ENCODE data around the gene TENT4A.

Gene TENT4A

DNA sequence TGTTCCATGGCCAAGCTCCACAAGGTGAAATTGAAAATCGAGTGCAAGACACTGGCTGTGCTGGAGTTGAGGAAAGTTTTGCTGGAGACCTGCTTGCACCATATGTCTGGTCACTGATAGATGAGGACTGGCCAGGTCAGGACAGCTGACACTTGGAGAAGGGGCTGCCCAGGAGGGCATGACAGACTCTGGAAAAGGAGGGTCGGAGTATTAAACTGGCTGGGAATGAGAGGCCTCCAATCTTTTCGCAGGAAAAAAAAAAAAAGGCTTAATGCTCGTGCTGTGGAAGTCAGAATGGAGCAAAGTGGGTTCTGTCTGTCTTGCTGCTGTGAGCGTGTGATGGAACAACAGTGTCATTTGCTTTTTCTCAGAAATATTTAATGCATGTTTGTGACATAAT lies 5.5 kb downstream of the TENT4A start:
- no peak for ATAC-seq

DNA sequence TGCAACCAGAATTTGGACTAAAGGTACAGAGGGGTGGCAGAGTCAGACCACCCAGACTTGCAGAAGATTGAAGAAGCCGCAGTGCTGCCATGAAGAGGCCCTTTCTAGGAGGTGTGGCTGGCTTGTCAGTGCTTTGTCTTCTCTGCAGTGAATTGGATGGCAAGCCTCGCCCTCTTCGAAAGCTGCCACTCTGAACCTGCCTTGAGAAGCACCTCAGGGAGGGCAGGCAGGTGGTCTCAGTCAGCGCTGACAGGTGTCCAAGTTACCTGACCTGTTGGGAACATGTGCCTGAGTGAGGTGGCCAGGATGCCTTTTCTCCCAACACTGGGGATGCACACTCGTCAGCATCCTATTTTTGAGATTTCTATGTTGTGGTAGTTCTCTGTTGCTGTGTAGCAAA lies 6.2 kb downstream of the TENT4A start:
- ATAC-seq, result no peak

DNA sequence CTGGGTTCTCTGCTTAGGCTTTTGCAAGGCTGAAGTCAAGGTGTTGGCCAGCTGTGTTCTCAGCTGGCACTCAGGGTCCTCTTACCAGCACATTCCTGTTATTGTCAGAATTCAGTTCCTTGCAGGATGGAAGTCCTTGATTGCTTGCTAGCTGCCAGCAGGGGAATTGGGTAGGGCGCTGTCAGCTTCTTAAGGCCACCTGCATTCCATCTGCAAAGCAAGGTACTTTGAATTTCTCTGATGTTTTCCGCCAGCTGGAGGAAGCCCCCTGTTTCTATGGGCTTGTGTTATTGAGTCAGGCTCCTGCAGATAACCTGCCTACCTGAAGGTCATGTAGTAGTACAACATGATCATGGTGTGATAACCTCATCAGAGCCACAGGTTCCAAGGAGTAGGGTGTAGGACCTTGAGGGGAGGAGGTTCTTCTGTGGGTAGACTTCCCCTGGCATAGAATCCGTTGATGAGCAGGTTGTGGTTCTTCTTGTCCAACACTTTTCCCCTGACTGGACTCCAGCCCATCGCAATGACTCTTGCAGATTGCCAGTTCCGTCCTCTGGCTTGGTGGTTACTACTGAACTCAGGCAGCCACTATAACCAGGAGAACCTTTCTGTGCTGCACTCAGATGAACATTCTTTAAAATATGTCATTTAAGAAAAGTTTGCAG lies 6.8 kb downstream of the TENT4A start:
- ATAC-seq, result no peak

DNA sequence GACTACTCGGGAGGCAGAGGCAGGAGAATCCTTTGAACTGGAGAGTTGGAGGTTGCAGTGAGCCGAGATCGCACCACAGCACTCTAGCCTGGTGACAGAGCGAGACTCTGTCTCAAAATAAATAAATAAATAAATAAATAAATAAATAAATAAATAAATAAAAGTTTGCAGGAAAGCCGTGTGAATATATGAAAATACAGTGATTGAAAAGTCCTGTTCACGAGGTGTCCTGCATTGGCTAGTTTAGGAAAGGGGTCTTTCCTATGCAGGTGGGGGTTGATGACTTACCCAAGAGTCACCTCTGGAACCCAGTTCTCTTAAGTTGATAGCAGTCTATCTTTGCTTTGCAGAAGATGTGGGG lies 7.3 kb downstream of the TENT4A start:
- no peak for ATAC-seq

DNA sequence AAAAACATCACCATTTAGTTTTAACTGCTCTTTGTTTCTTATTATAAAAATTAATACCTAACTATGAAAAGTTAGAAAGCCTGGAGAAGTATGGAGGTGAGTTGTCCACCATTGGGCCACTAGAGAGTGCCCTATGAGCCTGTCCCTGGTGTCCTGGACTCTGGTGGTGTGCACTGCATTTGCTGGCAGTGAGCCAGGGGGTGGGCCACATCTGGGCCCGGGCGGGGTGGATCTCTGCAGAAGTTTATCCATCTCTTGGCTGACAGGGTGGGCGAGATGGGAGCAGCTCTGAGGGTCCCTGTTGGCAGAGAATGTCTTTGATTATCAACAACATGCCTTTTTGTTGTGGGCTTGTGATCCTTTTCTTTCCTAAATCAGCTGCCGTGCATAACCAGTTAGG lies 8.2 kb downstream of the TENT4A start:
- no peak for ATAC-seq

DNA sequence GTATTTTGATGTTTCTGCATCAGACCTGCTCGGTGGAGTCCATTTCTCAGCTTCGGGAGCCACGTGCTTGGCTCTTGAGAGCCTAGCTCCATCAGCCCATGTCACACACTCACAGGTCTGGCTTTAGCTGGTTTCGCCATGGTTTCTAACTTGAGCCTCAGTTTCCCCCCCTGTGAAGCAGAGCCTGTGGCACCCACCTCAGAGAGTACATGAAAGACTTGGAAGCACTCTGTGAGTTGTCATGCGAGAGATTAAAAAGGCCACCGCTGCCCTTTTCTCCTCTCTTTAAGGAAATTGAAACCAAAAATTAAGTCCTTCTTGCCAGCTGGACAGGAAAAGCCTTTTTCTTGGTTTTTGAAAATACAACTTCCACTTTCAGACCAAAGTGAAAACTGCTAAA lies 8.8 kb downstream of the TENT4A start:
- no peak for ATAC-seq

DNA sequence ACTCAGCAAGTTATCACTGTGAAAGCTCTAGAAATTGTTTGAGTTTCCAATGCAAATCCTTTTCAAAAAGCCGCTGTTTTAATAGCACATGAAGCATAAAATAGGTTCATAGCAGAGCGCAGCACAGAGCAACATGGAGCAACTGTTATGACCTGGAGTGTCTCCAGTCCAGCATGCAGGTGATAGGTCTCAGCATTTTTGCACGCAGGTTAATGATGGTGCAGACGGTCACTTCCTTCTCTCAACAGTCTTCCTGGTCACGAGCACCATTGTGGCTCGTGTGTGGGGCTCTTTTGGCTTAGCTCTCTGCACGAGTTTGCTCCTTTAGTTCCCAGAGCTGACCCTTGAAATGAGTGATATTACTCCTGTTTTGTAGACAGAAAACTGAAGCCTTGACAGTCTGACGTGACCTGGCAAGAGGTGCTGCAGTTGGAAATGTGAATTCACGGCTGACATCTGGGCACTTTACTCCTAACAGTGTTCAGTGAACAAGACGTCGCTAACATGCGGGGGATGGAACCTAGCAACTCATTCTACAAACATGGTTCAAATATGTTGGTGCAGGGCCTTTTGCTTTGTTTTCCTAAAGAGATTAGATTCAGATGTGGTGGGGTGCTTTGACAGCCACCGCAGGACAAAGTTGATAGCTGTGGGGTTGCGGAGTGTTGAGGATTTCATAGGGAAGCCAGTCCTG lies 10.0 kb downstream of the TENT4A start:
- no peak for ATAC-seq

DNA sequence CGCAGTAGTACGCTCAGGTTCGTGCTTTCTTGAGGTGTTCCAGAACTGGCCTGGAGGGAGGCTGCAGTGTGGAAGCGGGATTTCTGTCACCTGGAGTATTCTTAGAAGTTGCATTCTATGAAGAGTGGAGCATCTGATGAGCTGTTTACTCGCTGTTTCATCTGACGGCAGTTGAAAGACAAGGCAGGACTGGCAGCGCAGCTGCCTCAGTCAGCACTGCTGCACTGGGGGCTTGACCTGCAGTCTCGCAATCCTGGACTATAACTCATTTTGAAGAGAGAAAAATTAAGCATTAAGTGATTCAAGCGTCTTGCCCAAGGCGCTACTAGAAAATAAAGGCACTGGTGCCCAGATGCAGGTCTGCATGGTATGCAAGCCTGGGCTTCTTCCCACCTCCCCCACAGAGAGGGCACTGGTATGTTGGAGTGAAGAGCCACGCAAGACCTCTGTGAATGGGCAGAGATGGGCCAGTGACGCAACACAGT lies 10.6 kb downstream of the TENT4A start:
- ATAC-seq, result no peak

DNA sequence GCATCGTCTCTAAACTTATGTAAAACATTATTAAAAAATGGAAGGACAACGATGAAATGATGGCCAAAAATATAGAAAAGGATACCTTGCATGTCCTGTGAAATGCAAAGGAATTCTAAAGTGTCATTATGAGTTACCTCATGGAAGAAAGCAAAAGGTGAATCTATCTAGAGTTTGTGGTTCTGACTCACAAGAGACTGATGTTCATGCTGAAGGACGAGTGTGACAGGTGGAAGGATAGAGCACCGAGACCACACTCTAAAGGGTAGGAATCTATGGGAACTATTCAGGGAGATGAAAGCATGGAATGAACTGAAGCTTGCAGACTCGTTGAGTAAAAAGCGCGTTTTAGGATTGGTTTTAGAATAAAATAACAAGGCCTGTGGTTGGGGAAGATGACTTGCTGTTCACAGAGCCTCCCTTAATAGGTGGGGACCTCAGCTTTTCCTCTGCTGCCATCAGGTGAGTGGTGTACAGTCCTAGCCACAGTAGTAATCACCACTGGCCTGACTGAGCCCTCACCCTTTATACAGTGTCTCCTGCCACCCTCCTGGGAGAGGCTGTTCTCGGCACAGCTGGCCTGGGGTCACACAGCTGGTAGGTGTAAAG lies 11.2 kb downstream of the TENT4A start:
- no peak for ATAC-seq

DNA sequence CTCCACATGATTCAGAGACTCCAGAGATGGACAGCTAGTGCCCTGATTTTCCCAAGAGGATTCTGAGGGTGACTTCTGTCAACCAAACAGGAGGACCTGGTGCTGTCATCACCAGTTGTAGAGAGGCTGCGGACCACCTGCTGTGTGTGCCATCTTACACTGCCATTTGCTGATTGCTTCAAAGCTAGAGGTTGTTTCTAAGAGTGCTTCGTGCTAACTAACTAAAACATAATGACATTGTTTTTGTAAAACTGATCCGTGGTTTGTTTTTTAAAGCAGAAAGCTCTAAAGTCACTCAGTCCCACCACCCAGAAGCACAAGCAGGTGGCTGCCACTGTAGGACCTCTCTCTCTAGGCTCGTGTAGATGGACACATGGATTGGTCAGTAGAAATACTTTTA lies 12.2 kb downstream of the TENT4A start:
- no peak for ATAC-seq

- no peak for ATAC-seq
These were observed 12.8 kb downstream of the TENT4A start for GRCh38 chr5:6726006-6726405.

- no peak for ATAC-seq
These were observed 14.0 kb downstream of the TENT4A start for GRCh38 chr5:6727231-6727630.

DNA sequence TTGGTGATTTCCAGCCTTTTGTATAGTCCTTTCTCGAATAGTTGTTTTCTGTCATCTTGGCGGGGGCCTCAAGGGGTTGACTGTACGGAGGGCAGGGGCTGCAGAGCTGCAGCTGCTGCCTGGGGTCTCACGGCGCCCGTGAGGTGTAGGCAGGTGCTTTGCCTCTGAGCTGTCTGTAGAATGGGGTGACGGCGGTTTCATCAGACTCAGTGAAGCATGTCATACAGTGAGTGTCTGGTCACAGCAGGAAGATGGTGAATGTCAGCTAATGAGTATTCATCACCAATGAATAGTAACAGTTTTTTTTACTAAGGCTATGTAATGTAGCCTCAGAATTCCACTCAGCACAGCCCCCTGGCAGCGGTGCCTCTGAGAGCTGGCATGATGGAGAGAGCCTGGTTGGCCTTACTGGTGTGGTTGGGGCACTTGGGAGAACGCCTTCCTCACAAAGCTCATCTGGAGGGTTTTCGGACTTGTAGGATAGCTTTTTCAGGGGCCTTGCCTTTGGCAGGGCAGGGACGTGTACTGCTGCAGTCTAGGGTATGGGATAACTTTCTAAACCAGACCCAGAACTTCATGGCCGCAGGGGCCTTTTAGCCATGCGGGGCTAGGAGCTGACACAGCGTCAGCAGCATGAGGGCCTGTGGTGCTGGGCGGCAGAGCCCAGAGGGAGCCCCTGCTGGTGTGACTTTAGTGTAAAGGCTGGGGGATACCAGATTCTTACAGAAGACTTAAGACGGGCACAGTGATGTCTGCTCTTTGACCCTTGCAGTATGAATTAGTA lies 15.0 kb downstream of the TENT4A start:
- ATAC-seq, result peak; percentile 71 to 82

DNA sequence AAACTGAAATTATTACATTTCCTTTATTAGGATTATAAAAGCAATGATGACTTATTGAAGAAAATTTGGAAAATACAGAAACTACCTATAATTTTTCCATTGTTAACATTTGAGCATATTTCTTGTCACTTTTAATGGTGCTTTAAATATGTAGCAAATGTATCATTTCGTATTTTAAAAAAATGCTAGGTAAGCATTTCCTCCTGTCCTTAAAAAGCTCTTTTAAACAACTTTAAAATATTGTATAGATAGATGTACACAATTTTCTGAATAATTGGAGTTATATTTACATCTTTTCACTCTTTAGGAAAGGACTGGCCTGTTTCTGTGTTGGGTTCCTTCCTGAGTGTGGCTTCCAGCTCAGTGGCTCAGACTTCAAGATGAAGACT lies 15.6 kb downstream of the TENT4A start:
- ATAC-seq, result no peak

GRCh38 chr5:6729386-6730310 lies 16.4 kb downstream of the TENT4A start:
- peak; percentile 50 to 52 for ATAC-seq

- ATAC-seq, result peak; percentile 21 to 37
These were observed 17.2 kb downstream of the TENT4A start for GRCh38 chr5:6730407-6730806.

DNA sequence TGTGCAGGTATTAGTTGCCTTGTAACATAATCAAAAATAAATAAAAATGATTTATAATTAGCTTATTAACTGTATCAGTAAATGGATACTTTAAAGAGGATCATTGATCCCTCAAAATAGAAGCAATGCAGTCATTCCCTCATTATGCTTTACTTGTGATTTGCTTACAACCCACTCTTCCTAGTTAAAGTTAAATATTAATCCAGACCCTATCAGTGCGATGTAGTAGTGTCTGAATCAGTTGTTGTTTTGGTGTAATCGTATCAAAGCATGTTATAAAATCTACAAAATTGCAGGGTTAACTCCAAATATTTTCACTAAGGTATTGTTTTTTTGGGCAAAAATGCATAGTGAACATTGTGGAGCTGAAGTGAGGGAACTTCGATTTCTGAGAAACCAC lies 17.6 kb downstream of the TENT4A start:
- ATAC-seq, result no peak

- ATAC-seq, result no peak
These were observed 18.4 kb downstream of the TENT4A start for GRCh38 chr5:6731465-6732237.

- ATAC-seq, result no peak
These were observed 19.6 kb downstream of the TENT4A start for GRCh38 chr5:6732634-6733410.

DNA sequence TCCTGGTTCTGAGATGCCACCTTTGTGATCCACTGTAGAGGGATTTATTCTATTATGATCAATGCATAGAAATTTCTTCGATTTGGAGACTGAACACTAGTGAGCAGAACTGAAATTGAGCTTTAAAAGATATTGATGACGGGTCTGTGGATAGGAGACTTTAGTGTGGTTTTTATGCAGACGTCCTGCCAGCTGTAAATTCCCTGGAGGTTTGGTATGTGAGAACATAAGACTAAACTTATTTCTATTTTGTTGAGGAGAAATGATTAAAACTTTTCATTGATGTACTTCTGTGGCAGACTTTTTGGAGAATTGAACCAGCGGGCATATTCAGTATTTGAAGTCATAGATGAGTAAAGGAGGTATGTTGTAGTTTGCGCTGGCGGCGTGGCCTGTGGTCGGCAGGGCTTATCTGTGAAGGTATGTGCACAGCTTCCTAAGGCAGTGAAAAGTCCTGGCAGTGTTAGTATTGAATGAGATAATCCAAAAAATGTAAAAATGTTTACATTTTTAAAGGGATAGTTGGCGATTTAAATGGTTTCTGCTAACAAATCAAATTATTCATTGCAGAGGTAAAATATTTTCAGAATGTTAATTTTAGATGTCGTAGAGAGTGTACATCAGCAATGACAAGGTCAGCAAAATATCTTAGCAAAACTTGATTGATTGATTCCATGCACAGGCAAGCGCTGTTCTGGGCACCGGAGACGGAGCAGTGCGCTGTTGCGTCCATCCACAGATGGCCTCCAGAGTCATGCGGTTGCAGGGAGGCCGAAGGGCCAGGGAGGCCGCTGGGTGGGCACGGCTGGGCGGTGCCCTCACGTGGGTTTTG lies 20.4 kb downstream of the TENT4A start:
- no peak for ATAC-seq

Measured in activated CD4-positive, CD25-positive, alpha-beta regulatory T cell treated with anti-CD3 and anti-CD28 coated beads, Interleukin-2, amount 50 U/mL, for 24 hours (primary cell).